Mononuclear cell (primary cell): ENCODE measurements around the gene CNTN4. TPM values are rescaled to one million over a fixed set of nuclear protein-coding genes. Genes with fewer than 3 reads are reported as not detected.

ENCODE experiments used
- H3K27me3 ChIP-seq: 2 replicates; pipeline ENCODE4 v1.6.0; 2011; ENCODE audit warnings: low read length, control low read depth; ENCODE audit not compliant: insufficient read depth
- H3K4me1 ChIP-seq: 2 replicates; pipeline ENCODE4 v1.5.1; 2011; ENCODE audit warnings: mild to moderate bottlenecking, low read length, control low read depth; ENCODE audit not compliant: insufficient read depth
- H3K4me3 ChIP-seq: 2 replicates; pipeline ENCODE4 v1.5.1; 2011; ENCODE audit warnings: mild to moderate bottlenecking, low read length, moderate library complexity
- H3K9me3 ChIP-seq: 2 replicates; pipeline ENCODE4 v1.5.1; 2011; ENCODE audit warnings: low read depth, mild to moderate bottlenecking, control low read depth, low read length
- total RNA-seq: library from RNA; depleted of rRNA; stranded (reverse); fragments of >200 nt; gene quantifications from one replicate; pipeline ENCODE4 v1.2.3, GENCODE V29; 2012

The CNTN4 gene
- total RNA-seq, 1 donor, result not detected

- H3K9me3 ChIP-seq, result no peaks in the 10 kb centered on the region
- H3K4me3 ChIP-seq, result no peak overlapping the region
- no peaks in the 10 kb centered on the region for H3K27me3 ChIP-seq
- H3K4me1 ChIP-seq, result peaks cover 13% of the 10 kb centered on the region
These were observed 987.6 kb downstream of the CNTN4 start for GRCh38 chr3:3086239-3086638.

GRCh38 chr3:3087279-3087678 is 988.6 kb downstream of the CNTN4 start:
- no peak overlapping the region for H3K4me3 ChIP-seq
- H3K9me3 ChIP-seq, result no peaks in the 10 kb centered on the region
- H3K27me3 ChIP-seq, result no peaks in the 10 kb centered on the region
- peaks cover 11% of the 10 kb centered on the region for H3K4me1 ChIP-seq

DNA sequence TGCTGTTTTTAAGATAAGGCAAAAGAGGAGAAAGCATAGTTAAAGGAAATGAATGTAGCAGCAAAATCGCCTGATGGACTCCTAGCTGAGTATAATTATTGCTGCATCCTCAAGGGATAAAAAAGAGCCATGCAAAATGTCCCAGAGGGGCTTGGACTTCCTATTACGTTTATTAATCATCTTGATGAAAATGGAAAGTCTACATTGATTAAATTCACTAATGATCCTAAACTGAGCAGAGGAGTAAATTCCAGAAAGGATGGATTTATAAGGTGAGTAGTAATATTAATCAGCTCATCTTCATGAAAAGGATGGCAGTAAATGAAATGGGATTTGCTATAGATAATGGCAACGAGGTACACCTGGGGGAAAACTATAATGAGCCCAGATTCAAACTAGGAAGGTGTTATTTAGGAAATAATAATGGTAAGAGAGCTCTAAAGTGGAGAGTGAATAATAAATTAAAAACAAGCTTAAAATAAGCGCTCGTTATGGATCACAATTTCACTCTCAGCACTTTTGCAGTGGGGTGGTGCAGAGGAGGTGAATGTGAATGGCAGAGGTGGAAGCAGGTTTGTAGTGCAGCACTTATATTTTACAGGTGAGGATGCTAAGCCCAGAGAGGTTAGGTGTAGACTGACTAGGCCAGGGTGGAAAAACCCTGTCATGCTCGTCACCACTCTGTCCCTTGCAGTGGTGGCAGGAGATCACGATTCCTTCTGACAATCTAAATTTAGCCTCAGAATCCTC is 989.2 kb downstream of the CNTN4 start:
- Histone ChIP-seq H3K4me3 (no peak overlapping the region), H3K27me3 (no peaks in the 10 kb centered on the region), H3K9me3 (no peaks in the 10 kb centered on the region), H3K4me1 (peaks cover 8% of the 10 kb centered on the region)

DNA sequence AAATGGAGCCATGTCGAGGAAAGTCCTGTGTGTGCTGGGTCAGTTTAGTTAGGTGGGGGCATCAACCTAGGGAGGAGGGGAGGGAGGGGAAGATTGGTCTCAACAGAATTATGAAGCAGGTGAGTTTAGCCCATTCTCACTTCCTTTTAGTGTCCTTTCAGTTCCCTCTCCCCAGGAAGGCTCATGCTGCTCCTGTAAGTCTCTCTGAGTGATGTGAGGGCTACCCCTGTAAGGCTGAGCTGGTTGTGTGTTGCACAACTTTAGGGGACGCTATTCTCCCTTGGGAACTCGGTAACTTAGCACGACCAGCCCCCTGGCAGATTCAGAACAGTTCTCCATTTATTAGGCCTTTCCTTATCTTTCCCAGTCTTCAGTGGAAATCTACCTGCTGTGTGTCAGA is 990.4 kb downstream of the CNTN4 start:
- Histone ChIP-seq H3K4me1 (peaks cover 8% of the 10 kb centered on the region), H3K9me3 (no peaks in the 10 kb centered on the region), H3K27me3 (peaks cover 3% of the 10 kb centered on the region), H3K4me3 (no peak overlapping the region)

- Histone ChIP-seq H3K4me1 (no peaks in the 10 kb centered on the region), H3K9me3 (no peaks in the 10 kb centered on the region), H3K27me3 (peaks cover 3% of the 10 kb centered on the region), H3K4me3 (no peak overlapping the region)
These were observed 999.3 kb downstream of the CNTN4 start for GRCh38 chr3:3097958-3098357.

GRCh38 chr3:3101660-3102458 is 1003.2 kb downstream of the CNTN4 start:
- H3K27me3 ChIP-seq, result no peaks in the 10 kb centered on the region
- H3K9me3 ChIP-seq, result no peaks in the 10 kb centered on the region
- H3K4me3 ChIP-seq, result no peak overlapping the region
- H3K4me1 ChIP-seq, result no peaks in the 10 kb centered on the region

GRCh38 chr3:3102751-3103150 is 1004.1 kb downstream of the CNTN4 start:
- Histone ChIP-seq H3K4me3 (no peak overlapping the region), H3K9me3 (no peaks in the 10 kb centered on the region), H3K27me3 (no peaks in the 10 kb centered on the region), H3K4me1 (no peaks in the 10 kb centered on the region)

GRCh38 chr3:3105246-3105645 is 1006.6 kb downstream of the CNTN4 start:
- Histone ChIP-seq H3K4me1 (no peaks in the 10 kb centered on the region), H3K9me3 (no peaks in the 10 kb centered on the region), H3K4me3 (no peak overlapping the region), H3K27me3 (no peaks in the 10 kb centered on the region)

GRCh38 chr3:3105815-3106214 is 1007.1 kb downstream of the CNTN4 start:
- Histone ChIP-seq H3K4me3 (no peak overlapping the region), H3K27me3 (no peaks in the 10 kb centered on the region), H3K9me3 (no peaks in the 10 kb centered on the region), H3K4me1 (peaks cover 5% of the 10 kb centered on the region)

DNA sequence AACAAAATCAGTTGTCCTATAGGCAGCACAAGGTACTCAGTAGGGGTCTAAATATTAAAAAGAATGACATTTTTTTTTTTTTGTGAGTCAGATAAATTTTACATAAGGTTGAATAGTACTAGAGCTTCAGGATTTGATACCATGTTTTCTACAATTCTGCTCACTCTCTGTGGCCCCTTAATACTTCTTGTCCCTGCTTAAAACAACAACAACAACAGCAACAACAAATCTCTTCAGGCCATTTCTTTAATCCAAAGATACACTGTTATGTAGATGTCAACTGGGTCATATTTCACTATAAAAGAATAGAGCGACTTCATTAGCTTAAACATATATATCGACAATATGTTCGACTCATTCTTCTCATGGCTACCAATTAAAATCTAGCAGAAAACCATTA is 1008.5 kb downstream of the CNTN4 start:
- Histone ChIP-seq H3K4me1 (peaks cover 6% of the 10 kb centered on the region), H3K27me3 (no peaks in the 10 kb centered on the region), H3K4me3 (no peak overlapping the region), H3K9me3 (no peaks in the 10 kb centered on the region)
